Kidney epithelial cell (primary cell): ENCODE results near the gene MTUS2. TPM values are rescaled to one million over a fixed set of nuclear protein-coding genes. Genes with fewer than 3 reads are reported as not detected.

Source experiments
- DNase-seq: peaks from one replicate; pipeline ENCODE4 v3.0.0-alpha.2; 2010; ENCODE audit warnings: low read depth
- H3K27me3 ChIP-seq: 2 replicates; pipeline ENCODE4 v1.6.0; 2011; ENCODE audit warnings: low read length; ENCODE audit not compliant: control insufficient read depth, insufficient read depth
- H3K36me3 ChIP-seq: 2 replicates; pipeline ENCODE4 v1.5.1; 2011; ENCODE audit warnings: low read length; ENCODE audit not compliant: control insufficient read depth, insufficient read depth
- H3K4me3 ChIP-seq: 2 replicates; pipeline ENCODE4 v1.5.1; 2011; ENCODE audit warnings: low read depth, mild to moderate bottlenecking, control low read depth, low read length
- total RNA-seq: library from RNA; depleted of rRNA; stranded (reverse); fragments of >200 nt; gene quantifications from 2 replicates; pipeline ENCODE4 v1.2.3, GENCODE V29; 2015
- TF ChIP-seq, protein P1 (sequence below): IDR thresholded peaks from 2 replicates; pipeline ENCODE4 v1.5.1; 2011; ENCODE audit warnings: mild to moderate bottlenecking, moderate library complexity, low read length, control low read depth, inconsistent platforms; ENCODE audit not compliant: insufficient read depth, poor library complexity, severe bottlenecking

MTUS2 gene
- total RNA-seq, 1 donor from 2014 or later: 0.25 TPM

DNA sequence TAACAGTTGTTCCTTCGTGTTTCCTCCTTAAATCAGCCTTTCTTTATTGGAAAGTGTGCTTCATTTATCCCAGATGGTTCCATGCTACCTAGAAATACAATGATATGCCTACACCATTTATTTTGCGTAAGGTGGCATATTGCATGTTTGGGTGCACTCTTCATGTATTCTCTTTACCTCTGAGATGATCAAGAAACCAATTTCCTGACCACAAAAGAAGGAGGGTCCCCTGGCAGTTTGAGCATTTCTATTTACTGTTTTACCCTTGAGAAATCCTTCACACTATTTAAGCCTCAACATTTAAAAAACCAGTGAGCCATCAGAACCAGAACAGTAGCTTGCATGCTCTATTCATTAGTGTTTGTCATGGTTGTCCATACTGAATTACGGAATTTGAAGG, 354.0 kb downstream of the MTUS2 start:
- no peaks in the 10 kb centered on the region for H3K36me3 ChIP-seq
- no peak overlapping the region for H3K4me3 ChIP-seq
- TF ChIP-seq, protein P1, sequence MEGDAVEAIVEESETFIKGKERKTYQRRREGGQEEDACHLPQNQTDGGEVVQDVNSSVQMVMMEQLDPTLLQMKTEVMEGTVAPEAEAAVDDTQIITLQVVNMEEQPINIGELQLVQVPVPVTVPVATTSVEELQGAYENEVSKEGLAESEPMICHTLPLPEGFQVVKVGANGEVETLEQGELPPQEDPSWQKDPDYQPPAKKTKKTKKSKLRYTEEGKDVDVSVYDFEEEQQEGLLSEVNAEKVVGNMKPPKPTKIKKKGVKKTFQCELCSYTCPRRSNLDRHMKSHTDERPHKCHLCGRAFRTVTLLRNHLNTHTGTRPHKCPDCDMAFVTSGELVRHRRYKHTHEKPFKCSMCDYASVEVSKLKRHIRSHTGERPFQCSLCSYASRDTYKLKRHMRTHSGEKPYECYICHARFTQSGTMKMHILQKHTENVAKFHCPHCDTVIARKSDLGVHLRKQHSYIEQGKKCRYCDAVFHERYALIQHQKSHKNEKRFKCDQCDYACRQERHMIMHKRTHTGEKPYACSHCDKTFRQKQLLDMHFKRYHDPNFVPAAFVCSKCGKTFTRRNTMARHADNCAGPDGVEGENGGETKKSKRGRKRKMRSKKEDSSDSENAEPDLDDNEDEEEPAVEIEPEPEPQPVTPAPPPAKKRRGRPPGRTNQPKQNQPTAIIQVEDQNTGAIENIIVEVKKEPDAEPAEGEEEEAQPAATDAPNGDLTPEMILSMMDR: no peak
- DNase-seq: no peak
- no peaks in the 10 kb centered on the region for H3K27me3 ChIP-seq

DNA sequence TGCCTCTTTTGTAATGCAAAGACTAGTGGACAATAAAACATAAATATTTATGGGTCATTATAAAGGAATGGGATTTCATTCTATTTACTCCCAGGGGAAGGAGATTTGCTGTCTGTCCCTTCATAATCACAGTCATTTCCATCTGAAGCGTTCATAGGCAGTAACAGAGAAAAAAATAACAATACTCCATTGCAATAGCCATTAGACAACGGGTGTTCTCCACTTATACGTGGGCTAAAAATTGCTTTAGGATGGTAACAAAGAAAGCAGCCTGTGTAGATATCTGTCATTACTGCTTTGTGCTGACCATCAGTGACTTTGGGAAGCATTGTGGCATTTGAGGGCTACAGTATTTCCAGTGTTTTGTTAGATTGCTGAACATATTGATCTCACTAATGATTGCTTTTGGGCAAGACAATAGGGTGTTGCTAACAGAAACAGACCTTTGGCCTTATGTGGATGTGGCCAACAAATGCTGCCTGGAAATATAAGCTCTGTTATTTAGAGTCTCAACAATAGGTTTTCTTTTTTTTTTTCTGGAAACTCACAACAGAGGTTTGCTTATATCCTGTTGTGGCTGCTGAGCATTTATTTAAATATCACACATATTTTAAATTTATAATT, 355.2 kb downstream of the MTUS2 start:
- TF ChIP-seq, protein P1: no peak
- Histone ChIP-seq H3K27me3 (no peaks in the 10 kb centered on the region), H3K36me3 (no peaks in the 10 kb centered on the region), H3K4me3 (no peak overlapping the region)
- DNase-seq: no peak

- TF ChIP-seq, protein P1: no peak
Observed at GRCh38 chr13:29180055-29180454, 359.9 kb downstream of the MTUS2 start.

GRCh38 chr13:29182216-29182615, 362.1 kb downstream of the MTUS2 start:
- H3K36me3 ChIP-seq: no peaks in the 10 kb centered on the region
- TF ChIP-seq, protein P1: no peak
- DNase-seq: no peak

More at GRCh38 chr13:29180055-29180454, 359.9 kb downstream of the MTUS2 start:
- DNase-seq: no peak
- Histone ChIP-seq H3K27me3 (no peaks in the 10 kb centered on the region), H3K36me3 (no peaks in the 10 kb centered on the region), H3K4me3 (no peak overlapping the region)

DNA sequence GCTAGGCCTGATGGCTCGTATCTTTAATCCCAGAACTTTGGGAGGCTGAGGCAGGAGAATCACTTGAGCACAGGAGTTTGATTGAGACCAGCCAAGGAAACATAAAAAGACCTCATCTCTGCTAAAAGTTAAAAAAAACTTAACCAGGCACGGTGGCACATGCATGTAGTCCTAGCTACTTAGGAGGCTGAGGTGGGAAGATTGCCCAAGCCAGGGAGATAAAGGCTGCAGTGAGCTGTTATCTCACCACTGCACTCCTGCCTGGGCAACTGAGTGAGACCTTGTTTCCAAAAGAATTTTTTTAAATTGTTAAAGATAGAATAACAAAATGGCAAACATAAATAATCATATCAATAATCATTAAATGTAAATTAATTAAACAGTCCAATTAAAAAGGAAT, 365.8 kb downstream of the MTUS2 start:
- TF ChIP-seq, protein P1: no peak
- H3K27me3 ChIP-seq: no peaks in the 10 kb centered on the region
- H3K4me3 ChIP-seq: no peak overlapping the region

More at GRCh38 chr13:29182216-29182615, 362.1 kb downstream of the MTUS2 start:
- Histone ChIP-seq H3K4me3 (no peak overlapping the region), H3K27me3 (no peaks in the 10 kb centered on the region)

DNA sequence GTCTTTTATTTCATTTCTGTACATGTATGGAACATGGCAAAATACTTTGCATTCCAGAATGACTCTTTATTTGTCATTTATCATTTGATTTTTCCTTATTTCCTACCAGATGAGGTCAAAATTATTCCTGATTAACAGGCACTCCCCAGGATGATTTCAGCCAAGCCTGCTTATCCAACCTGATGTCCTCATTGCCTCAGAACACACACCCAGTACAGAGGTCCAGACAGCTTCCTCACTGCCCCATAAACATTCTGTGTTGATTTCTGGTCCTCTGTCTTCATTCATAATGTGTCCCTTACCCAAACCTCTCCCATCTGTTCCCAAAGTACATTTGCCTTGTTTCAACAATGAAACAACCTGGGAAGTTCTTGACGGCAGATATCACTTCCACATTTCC, 367.4 kb downstream of the MTUS2 start:
- Histone ChIP-seq H3K36me3 (no peaks in the 10 kb centered on the region), H3K4me3 (no peak overlapping the region), H3K27me3 (no peaks in the 10 kb centered on the region)
- TF ChIP-seq, protein P1: no peak
- no peak for DNase-seq

More for the DNA sequence above, 365.8 kb downstream of the MTUS2 start:
- DNase-seq: no peak
- H3K36me3 ChIP-seq: no peaks in the 10 kb centered on the region
